PFSK-1 (cell line): ENCODE results near the gene LMF2.

Experiments
- FOXP2 ChIP-seq: optimal IDR thresholded peaks from 2 replicates; pipeline ENCODE3; 2011; ENCODE audit warnings: borderline replicate concordance, control low read depth, inconsistent platforms; ENCODE audit not compliant: insufficient read depth; ENCODE audit errors: extremely low read length, extremely low read depth
- POLR2AphosphoS5 ChIP-seq: IDR thresholded peaks from 2 replicates; pipeline ENCODE4 v1.6.1; 2012; ENCODE audit warnings: low read depth, mild to moderate bottlenecking, control low read depth, low read length, moderate library complexity
- REST ChIP-seq, 2 experiments: IDR thresholded peaks; 2 replicates each; pipeline versions ENCODE4 v1.6.1 to v1.8.0; 2011 to 2012; ENCODE audit warnings: low read depth in 2 of 2, low read length in 2 of 2, control low read depth in 1 of 2, inconsistent platforms in 1 of 2, mild to moderate bottlenecking in 1 of 2, moderate library complexity in 1 of 2; ENCODE audit not compliant: insufficient read depth in 1 of 2
- SIN3A ChIP-seq: IDR thresholded peaks from 2 replicates; pipeline ENCODE4 v1.6.1; 2012; ENCODE audit warnings: mild to moderate bottlenecking, low read length, moderate library complexity, borderline replicate concordance; ENCODE audit not compliant: insufficient read depth
- TAF1 ChIP-seq: IDR thresholded peaks from 2 replicates; pipeline ENCODE4 v1.6.1; 2012; ENCODE audit warnings: low read length, control low read depth, borderline replicate concordance; ENCODE audit not compliant: insufficient read depth

Gene LMF2

DNA sequence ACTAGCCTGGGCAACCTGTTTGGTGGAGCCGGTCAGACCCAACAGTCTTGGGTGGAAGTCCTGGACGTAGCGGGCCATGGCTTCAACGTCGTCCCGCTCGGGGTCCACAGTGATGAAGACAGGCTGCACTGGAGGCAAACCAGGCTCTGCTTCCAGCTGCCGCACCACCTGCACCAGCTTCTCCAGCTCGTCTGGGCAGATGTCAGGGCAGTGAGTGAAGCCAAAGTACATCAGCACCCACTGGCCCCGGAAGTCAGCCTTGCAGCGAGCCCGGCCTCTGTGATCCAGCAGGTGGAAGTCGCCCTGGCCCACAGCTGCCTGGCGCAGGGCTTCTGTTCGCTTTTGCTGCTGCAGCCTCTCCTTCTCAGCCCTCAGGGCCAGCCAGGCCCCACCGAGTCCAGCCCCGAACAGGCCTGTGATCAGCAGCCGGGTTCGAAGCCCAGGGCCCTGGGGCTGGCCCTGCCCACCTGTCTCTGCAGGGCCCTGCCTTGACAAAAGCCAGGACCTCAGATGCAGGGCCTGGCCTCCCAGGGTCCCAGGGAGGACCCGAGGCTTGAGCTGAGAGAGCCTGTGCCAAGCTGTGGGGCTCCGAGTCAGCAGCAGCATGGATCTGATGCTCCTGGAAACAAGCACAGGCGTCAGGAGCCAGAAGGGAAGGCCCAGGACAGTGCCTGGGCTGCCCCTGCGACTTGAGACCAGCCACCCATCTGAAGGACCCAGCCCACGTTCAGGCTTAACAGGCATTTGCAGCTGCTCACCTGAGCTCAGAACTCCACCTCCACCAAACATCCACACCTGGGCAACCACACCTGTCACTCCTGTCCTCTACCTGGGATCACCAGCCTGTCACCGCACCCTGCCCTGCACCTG lies 16.5 kb upstream of the LMF2 start:
- no peak for TF ChIP-seq FOXP2
- TF ChIP-seq REST (IDR thresholded peaks at IDR 0.05; ENCODE audit: insufficient read depth in 1 of 2, low read depth in 2 of 2, low read length in 2 of 2): no peak
- no peak for TF ChIP-seq POLR2AphosphoS5
- TF ChIP-seq SIN3A: no peak
- no peak for TF ChIP-seq TAF1

- no peak for TF ChIP-seq REST (IDR thresholded peaks at IDR 0.05; ENCODE audit: insufficient read depth in 1 of 2, low read depth in 2 of 2, low read length in 2 of 2)
- no peak for TF ChIP-seq TAF1
- no peak for TF ChIP-seq SIN3A
Measured at GRCh38 chr22:50523458-50523805, 15.9 kb upstream of the LMF2 start.

DNA sequence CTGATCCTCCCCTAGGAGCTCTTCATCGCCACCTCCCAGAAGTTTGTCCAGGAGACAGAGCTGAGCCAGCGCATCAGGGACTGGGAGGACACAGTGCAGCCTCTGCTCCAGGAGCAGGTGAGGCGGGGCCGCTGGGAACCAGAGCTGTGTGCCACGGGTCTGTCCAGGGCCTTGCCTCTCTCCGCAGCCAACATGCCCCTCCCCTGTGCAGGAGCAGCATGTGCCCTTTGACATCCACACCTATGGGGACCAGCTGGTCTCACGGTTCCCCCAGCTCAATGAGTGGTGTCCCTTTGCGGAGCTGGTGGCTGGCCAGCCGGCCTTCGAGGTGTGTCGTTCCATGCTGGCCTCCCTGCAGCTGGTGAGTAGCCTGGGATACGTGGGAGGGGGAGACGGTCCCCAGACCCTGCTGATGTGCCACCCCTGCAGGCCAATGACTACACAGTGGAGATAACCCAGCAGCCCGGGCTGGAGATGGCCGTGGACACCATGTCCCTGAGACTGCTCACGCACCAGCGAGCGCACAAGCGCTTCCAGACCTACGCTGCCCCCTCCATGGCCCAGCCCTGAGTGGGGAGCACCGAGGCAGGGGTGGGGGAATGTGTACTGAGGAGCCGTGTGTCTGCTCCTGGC lies 15.4 kb upstream of the LMF2 start:
- TF ChIP-seq TAF1 (no peak), FOXP2 (no peak), POLR2AphosphoS5 (no peak), SIN3A (no peak), REST (IDR thresholded peaks at IDR 0.05; ENCODE audit: insufficient read depth in 1 of 2, low read depth in 2 of 2, low read length in 2 of 2) (no peak)

- TF ChIP-seq REST (IDR thresholded peaks at IDR 0.05; ENCODE audit: insufficient read depth in 1 of 2, low read depth in 2 of 2, low read length in 2 of 2) (no peak), TAF1 (no peak), SIN3A (no peak), POLR2AphosphoS5 (no peak), FOXP2 (no peak)
Measured at GRCh38 chr22:50522208-50522805, 14.8 kb upstream of the LMF2 start.
